ENCODE data around the gene CCN2. TPM values are rescaled to one million over a fixed set of nuclear protein-coding genes. Genes with fewer than 3 reads are reported as not detected.

Gene CCN2
- total RNA-seq, 1 experiment from 2014 or later, result 16.1 TPM

DNA sequence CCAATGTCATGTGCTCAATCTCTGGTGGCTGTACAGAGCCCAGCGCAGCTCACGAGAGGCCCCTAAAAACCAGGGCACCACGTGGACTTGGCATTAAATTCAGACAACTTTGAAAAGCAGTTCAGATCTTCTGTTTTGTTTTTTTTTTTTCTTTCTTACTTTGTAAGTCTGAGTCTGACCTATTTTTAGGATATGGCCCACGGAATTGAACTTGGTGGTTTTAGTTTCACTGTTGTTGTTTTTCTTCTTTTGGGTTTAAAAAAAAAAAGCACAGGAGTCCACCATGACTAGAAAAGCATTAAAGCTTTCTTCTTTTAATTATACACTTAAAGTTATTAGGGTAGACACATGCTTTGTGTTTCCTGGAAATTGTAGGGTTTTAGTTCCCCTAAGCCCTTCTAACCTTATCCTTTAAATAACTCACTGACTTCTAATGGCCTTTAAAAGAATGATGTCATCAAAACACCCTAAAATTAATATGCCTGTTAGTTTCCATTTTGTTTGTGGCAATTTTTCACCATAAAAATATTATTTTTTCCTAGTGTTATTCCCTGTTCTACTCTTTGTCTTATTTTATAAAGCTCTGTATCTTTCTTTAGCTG, 48.5 kb upstream of the CCN2 start:
- TF ChIP-seq, protein P1, sequence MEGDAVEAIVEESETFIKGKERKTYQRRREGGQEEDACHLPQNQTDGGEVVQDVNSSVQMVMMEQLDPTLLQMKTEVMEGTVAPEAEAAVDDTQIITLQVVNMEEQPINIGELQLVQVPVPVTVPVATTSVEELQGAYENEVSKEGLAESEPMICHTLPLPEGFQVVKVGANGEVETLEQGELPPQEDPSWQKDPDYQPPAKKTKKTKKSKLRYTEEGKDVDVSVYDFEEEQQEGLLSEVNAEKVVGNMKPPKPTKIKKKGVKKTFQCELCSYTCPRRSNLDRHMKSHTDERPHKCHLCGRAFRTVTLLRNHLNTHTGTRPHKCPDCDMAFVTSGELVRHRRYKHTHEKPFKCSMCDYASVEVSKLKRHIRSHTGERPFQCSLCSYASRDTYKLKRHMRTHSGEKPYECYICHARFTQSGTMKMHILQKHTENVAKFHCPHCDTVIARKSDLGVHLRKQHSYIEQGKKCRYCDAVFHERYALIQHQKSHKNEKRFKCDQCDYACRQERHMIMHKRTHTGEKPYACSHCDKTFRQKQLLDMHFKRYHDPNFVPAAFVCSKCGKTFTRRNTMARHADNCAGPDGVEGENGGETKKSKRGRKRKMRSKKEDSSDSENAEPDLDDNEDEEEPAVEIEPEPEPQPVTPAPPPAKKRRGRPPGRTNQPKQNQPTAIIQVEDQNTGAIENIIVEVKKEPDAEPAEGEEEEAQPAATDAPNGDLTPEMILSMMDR (IDR thresholded peaks at IDR 0.05; ENCODE audit: insufficient read depth in 1 of 2, low read depth in 1 of 2, low read length in 1 of 2, severe bottlenecking in 1 of 2, unreplicated experiment in 1 of 2), result no peak
- no peak overlapping the region for H3K4me3 ChIP-seq (ENCODE audit: low read depth, low read length)
- ChIA-PET CTCF (interaction anchor here (0.5 kb wide), 1 partner anchor 132 kb away, joined by 3 read pairs; no protein-coding TSS in a partner anchor), POLR2A (no interaction called here)
- Mint-ChIP-seq H3K27ac (ENCODE audit: unreplicated experiment) (no peak overlapping the region), H3K9me3 (ENCODE audit: unreplicated experiment) (peaks cover 30% of the 10 kb centered on the region), H3K27me3 (ENCODE audit: insufficient read depth, unreplicated experiment) (no peaks in the 10 kb centered on the region), H3K4me3 (ENCODE audit: unreplicated experiment) (no peak overlapping the region), H3K4me1 (ENCODE audit: low read depth, unreplicated experiment) (peaks cover 18% of the 10 kb centered on the region), H3K36me3 (ENCODE audit: insufficient read depth, unreplicated experiment) (no peaks in the 10 kb centered on the region)
- intact Hi-C loops (cut with micrococcal nuclease; ENCODE audit: unreplicated experiment), result no loop called here
- no peaks in the 10 kb centered on the region for H3K36me3 ChIP-seq (ENCODE audit: control insufficient read depth, insufficient read depth, low read length)
- no peaks in the 10 kb centered on the region for H3K27me3 ChIP-seq (replicated peaks; ENCODE audit: control insufficient read depth, insufficient read depth, low read length)
- peaks cover 23% of the 10 kb centered on the region for H3K4me1 ChIP-seq
- peaks cover 11% of the 10 kb centered on the region for H3K9me3 ChIP-seq
- BruUV-seq (replicated peaks), result no TSS peak
- DNase-seq, result no peak

DNA sequence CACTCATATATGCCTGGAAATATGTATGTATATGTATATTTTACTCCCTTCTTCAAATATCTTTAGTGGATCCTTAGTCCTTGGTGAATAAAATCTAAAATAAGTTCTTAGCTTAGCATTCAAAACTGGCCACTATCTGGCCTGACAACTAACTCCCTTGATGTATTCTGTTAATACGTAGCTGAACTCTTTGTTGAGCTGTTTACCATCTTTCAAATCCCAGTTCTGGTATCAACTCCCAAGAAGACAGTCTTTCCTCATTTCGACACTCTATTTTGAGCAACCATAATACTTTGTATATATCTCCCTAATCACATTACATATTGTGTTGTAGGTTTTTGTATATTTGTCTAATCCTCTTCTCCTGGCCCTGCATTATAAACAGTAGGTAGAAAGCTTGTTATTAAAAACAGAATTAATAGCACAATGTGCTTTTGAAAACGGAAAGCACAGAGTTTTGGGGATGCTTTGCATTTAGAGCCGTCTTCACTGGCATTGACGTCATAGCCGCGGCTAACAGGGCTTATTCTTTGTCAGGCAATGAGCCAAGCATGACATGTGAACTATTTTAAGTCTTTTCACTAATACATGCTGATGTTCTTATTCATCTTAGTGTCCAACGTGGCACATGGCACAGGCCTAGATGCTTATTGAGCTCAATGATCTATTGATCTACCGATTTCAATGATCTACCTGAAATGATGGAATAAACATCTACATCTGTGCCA, 47.2 kb upstream of the CCN2 start:
- Histone ChIP-seq H3K4me3 (ENCODE audit: low read depth, low read length) (no peak overlapping the region), H3K27me3 (replicated peaks; ENCODE audit: control insufficient read depth, insufficient read depth, low read length) (no peaks in the 10 kb centered on the region), H3K9me3 (no peaks in the 10 kb centered on the region; the same call in 1 of the 2 replicates), H3K36me3 (ENCODE audit: control insufficient read depth, insufficient read depth, low read length) (no peaks in the 10 kb centered on the region), H3K4me1 (peaks cover 23% of the 10 kb centered on the region)
- no peaks in the 10 kb centered on the region for H3K27me3 Mint-ChIP-seq (ENCODE audit: insufficient read depth, unreplicated experiment)
- ChIA-PET POLR2A (interaction anchor here (2.1 kb wide), 1 partner anchor 47 kb away, joined by 11 read pairs; the partner anchor contains the start of gene CCN2), CTCF (no interaction called here)
- H3K36me3 Mint-ChIP-seq (ENCODE audit: insufficient read depth, unreplicated experiment), result no peaks in the 10 kb centered on the region
- TF ChIP-seq, protein P1 (IDR thresholded peaks at IDR 0.05; ENCODE audit: insufficient read depth in 1 of 2, low read depth in 1 of 2, low read length in 1 of 2, severe bottlenecking in 1 of 2, unreplicated experiment in 1 of 2), result no peak
- peaks cover 20% of the 10 kb centered on the region for H3K9me3 Mint-ChIP-seq (ENCODE audit: unreplicated experiment)
- intact Hi-C loops (cut with micrococcal nuclease; ENCODE audit: unreplicated experiment), result no loop called here
- H3K4me3 Mint-ChIP-seq (ENCODE audit: unreplicated experiment), result no peak overlapping the region
- no TSS peak for BruUV-seq (replicated peaks)
- no peak for DNase-seq
- H3K27ac Mint-ChIP-seq (ENCODE audit: unreplicated experiment), result no peak overlapping the region
- H3K4me1 Mint-ChIP-seq (ENCODE audit: low read depth, unreplicated experiment), result peaks cover 18% of the 10 kb centered on the region

DNA sequence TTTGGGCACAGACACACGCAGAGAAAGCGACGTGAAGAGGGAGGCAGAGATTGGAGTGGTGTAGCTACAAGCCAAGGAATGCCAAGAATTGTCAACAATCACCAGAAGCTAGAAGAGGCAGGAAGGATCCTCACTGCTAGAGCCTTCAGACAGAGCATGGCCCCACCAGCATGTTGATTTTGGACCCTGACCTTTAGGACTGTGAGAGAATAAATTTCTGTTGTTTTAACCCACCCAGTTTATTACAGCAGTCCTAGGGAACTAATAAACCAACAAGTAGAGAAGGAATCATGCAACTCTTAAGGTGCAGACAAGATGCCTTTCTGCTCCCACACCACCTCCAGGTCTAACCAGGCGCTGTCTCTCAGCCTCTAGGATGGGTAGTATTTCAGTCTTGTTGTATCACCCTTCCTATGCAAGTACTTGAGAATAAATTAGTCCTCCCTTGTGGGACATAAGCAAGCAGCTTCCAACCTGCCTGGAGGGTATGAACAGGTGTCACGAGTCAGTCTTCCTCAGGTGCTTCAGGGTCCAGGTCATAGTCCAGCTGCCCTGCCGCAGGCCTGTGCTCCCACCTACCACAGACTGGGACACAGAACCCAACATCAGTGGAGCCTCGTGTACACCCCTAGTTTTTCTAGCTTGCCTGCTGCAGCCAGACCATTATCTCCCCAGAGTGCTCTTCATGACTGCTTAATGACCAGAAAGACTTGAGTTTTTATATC, 46.4 kb upstream of the CCN2 start:
- ChIA-PET POLR2A (interaction anchor here (0.7 to 2.1 kb wide), 2 partner anchors 46 to 50 kb away, joined by 3 to 11 read pairs; partner anchors contain the start of gene CCN2), CTCF (no interaction called here)
- no TSS peak for BruUV-seq (replicated peaks)
- Mint-ChIP-seq H3K4me1 (ENCODE audit: low read depth, unreplicated experiment) (peaks cover 18% of the 10 kb centered on the region), H3K9me3 (ENCODE audit: unreplicated experiment) (peaks cover 25% of the 10 kb centered on the region), H3K27ac (ENCODE audit: unreplicated experiment) (no peak overlapping the region), H3K27me3 (ENCODE audit: insufficient read depth, unreplicated experiment) (no peaks in the 10 kb centered on the region), H3K4me3 (ENCODE audit: unreplicated experiment) (no peak overlapping the region), H3K36me3 (ENCODE audit: insufficient read depth, unreplicated experiment) (no peaks in the 10 kb centered on the region)
- no peaks in the 10 kb centered on the region; the same call in none of the 2 replicates for H3K9me3 ChIP-seq
- H3K4me1 ChIP-seq, result peaks cover 17% of the 10 kb centered on the region
- TF ChIP-seq, protein P1 (IDR thresholded peaks at IDR 0.05; ENCODE audit: insufficient read depth in 1 of 2, low read depth in 1 of 2, low read length in 1 of 2, severe bottlenecking in 1 of 2, unreplicated experiment in 1 of 2), result no peak
- no peak overlapping the region for H3K4me3 ChIP-seq (ENCODE audit: low read depth, low read length)
- H3K27me3 ChIP-seq (replicated peaks; ENCODE audit: control insufficient read depth, insufficient read depth, low read length), result no peaks in the 10 kb centered on the region
- no peaks in the 10 kb centered on the region for H3K36me3 ChIP-seq (ENCODE audit: control insufficient read depth, insufficient read depth, low read length)
- peak; percentile 10 to 40 for DNase-seq
- intact Hi-C loops (cut with micrococcal nuclease; ENCODE audit: unreplicated experiment), result loop anchor here (2.0 kb wide), 1 partner anchor 21 kb away; no protein-coding TSS in a partner anchor
